Urothelium cell line (cell line): Measurements from ENCODE around the gene SCAMP2.
A peak's percentile ranks its signal among the peaks of the same experiment; 100 is the strongest.

Experiments used
- DNase-seq: peaks from one replicate; pipeline ENCODE4 v3.0.0; 2011; ENCODE audit warnings: low spot score, mixed read lengths
- FAIRE-seq: peaks from 2 replicates; lab custom pipeline; 2011; peaks lifted over from hg19 to GRCh38; lab: Jason Lieb, UNC

SCAMP2 gene

DNA sequence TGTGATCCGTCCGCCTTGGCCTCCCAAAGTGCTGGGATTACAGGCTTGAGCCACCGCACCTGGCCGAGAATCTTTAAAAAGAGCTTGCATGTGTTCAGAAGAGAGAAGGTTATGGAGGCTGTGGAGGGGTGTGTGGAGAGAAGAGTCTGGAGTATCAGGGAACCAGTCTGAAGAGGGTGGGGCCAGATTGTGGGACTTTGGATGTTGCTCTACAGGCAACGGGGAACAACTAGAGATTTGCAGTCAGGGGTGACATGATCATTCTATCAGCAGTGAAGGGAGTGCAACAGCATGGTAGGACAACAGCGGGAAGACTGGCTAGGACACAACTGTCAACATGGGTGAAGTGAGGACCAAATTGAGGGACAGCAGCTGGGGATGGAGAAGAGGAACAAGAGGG lies 8.9 kb downstream of the SCAMP2 start:
- DNase-seq (no peak), FAIRE-seq (no peak)

DNA sequence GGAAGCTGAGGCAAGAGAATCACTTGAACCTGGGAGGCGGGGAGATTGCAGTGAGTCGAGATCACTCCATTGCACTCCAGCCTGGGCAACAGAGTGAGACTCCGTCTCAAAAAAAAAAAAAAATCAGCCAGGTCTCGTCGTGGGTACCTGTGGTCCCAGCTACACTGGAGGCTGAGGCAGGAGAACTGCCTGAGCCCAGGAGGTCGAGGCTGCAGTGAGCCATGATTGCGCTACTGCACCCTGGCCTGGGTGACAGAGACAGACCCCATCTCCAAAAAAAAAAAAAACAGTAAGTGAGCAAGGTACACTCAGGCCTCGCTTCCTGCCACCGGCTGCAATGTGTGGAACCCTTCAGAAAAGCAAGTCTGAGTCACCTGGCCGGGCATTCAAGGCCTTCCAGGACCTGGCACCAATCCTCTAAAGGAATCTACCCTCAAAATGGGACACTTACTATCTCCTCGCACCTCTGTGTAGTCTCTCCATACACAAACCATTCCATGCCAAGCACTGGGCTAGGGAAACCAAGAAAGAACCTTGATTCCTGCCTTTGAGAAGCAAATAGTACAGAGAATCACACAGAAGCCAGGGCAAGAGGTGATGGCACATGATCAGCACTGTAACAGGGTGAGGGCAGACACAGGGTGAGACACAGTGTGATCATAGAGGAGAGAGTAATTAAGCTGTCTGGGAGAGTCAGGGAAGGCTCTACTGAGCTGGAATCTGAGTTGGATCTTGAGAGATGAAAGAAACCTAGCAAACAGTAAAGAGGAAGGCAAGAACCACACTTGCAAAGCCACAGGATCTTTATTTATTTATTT lies 9.7 kb downstream of the SCAMP2 start:
- DNase-seq (no peak), FAIRE-seq (no peak)

DNA sequence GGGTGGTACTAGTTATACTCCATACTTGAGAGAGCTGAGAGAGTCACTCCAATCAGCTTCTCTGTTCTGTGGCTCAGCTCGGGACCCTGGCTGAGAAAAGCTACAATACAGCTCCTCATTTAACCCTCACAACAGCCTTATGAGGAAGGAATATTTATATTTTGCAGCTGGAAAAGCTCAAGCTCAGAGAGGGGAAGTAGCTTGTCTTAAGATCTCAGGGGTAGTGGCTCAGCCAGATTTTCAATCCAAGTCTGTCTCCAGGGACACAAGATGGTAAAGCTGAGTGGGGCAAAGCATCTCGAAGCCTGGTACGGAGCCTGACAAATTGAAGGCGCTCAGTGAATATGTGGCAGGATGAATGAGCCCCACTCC lies 14.8 kb downstream of the SCAMP2 start:
- FAIRE-seq (no peak), DNase-seq (no peak)

DNA sequence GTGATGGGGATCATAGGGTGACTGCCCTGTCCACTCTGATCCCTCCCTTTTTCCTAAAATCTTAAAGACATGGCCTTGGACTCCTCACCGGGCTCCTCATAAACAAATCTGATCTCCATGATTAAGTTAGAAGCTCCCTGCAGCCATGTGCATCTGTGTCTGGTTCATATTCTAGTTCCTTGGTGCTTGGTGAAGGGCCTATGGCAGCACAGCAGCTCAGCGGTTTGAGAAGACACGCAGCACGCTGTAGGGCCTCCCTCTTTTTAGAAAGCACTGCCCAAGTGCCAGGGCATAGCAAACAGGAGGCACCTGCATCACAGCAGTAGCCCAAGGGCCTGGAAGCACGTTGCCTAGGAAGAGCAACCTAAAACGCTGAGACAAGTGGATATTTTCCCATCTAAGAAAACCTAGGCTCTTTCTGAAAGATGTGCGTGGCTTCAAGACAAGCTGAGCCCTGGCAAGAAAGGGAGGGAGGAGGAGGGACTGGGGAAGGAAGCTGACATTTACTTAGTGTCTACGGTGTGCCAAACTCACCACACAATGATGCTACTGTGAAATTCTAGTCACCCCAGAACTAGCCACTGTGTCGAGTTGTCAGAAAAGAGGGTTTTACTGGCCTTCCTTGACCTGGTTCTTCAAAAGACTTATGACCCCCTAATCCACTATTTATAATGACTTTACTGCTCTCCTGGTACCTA lies 15.3 kb downstream of the SCAMP2 start:
- no peak for DNase-seq
- FAIRE-seq: no peak

DNA sequence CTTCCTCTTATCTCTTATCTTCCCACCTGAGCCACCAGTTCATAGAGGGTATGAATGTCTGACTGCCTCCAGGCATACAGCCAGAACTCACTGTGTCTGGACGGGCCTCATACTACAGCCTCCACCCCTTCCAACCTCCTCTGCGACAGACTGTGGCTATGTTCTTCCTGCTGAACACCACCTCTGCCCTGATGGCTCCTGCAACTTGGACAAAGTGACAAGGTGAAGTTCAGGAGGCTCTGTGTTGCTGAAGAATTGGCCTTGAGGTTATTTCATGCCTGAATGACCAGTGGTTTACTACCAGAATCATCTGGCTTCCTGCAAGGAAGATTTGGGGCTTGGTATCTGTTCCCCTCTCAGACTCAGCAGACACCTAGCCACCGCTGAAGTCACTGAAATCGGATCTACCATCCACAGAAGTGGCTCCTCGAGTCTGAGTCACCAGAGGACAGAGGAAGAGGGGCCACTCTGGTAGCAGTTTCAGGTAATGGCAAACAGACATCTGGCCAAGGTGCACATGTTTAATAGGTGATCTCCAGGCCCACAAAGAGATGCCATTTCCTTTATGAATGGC lies 16.0 kb downstream of the SCAMP2 start:
- DNase-seq: no peak
- no peak for FAIRE-seq

DNA sequence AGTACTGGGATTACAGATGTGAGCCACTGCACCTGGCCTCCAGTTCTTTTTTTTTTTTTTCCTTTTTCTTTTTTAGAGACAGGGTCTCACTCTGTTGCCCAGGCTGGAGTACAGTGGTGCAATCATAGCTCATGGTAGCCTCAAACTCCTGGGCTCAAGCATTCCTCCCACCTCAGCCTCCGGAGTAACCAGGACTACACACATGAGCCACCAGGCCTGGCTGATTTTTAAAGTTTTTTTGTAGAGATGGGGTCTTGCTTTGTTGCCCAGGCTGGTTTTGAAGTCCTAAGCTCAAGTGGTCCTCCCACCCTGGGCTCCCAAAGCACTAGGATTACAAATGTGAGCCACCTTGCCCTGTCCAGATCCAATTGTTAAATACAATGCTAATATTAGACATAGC lies 16.6 kb downstream of the SCAMP2 start:
- DNase-seq (no peak), FAIRE-seq (no peak)

DNA sequence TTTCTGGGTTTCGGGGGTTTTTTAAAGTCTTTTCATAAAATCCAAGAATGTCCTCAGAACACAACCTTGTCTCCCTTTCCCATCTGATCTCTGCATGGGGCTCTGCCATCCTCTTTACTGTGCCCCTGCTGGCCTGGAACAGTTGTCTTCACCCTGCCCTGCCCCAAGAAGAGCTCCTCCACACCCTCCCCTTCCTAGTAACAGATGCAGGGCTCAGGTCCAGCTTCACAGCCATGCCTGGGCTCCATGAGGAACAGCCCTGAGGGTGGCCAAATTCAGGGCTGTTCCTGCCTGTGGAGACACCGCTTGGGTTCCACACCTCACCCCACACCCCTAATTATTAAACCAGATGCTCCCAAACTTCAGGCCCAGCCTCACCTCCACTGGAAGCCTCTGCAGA lies 17.3 kb downstream of the SCAMP2 start:
- no peak for FAIRE-seq
- no peak for DNase-seq

DNA sequence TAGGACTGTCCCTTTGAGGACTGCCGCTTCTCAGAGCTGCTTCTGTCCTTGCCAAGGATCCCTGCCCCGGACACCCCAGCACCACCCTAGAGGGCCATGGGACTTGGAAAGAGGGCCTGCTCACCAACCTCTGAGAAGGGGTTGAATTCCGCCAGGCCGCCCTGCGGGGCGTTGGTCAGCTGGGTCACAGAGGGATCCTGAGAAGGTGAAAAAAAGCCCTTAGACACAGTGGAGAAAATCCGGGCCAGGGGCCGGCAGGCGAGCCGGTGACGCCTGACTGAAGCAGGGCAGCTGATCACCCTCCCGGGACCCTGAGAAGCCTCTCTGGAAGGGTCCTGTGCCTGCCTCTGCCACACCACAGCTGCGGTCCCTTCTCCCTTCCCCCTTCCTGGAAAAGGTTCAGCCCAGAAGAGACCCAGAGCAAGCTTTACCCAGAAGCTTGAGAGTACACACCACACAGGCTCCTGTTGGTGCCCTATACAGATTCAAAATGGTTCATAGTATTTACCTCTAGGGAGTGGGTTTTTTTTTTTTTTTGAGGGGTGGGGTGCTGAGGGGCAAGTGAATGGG lies 18.6 kb downstream of the SCAMP2 start:
- no peak for DNase-seq
- no peak for FAIRE-seq

DNA sequence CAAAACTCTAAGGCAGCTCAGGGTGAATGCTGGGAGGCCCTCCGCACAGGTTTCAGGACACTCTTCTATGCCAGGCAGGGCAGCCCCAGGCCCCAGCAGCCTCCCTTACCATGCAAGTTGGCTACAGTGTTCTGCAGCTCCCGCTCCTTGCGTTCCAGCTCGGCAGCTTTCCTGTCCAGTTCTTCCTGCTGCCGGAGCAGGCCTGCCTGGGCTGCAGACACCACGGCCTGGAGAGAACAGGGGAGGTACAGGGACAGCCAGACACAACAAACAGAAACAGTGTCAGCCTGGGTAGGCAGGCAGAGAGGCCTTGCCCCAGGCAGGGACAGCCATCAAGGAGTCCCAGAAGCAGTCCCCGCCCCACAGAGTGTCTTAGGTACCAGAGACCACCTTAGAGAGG lies 21.2 kb downstream of the SCAMP2 start:
- no peak for FAIRE-seq

DNA sequence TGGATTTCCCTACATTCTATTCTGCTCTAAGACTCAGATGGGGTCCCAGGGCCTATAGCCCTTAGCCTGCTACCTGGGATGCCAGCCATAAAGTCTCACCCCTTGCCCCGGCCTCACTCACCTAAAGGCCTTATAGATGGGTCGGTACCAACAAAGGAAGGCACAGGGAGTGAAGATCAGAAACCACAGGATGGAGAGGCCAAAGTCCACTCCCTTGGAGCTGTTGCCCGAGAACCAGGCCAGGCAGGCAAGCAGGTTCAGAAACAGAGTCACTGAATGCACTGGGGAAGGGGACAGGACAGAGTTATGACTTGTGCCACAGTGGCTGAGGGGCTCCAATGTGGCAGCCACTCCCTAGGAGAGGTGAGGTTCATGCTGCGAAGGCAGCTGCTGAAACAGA lies 22.8 kb downstream of the SCAMP2 start:
- DNase-seq (no peak), FAIRE-seq (no peak)

More for the DNA sequence above, 21.2 kb downstream of the SCAMP2 start:
- DNase-seq: no peak

DNA sequence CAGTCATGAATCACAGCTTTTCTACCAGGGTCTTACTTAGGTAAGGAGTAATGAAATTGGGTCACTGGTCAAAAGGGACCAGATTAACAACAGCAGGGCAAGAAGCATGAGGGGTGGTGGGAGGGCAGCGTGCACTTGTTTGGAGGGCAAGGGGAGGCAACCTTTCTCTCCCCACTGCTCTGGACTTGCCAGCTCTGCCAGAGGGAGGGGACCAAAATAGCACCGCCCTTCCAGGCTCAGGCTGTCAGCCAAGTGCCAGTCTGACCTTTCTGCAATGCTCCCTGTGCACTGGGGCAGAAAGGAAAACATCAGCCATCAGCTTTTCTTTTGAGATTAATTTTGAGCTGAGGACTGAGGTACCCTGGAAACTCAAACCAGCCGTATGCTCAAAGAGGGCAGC lies 25.7 kb downstream of the SCAMP2 start:
- no peak for FAIRE-seq

DNA sequence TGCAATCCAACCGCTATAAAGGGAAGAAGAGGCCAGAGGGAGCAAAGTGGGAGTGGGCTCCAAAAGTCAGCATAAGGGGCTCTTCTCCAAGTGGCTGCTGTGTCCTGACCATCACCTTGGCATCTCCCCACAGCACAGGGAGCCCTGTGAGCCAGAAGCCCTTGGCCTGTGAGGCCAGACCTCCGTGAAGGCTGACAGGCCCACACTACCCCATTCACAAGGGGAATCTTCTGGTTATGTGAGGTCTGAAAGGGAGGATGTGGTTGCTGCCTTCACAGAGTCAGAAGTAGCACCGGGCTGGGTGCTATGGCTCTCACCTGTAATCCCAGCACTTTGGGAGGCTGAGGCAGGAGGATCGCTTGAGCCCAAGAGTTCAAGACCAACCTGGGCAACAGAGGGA lies 27.6 kb downstream of the SCAMP2 start:
- FAIRE-seq: no peak
- no peak for DNase-seq

More for the DNA sequence above, 25.7 kb downstream of the SCAMP2 start:
- DNase-seq: no peak

DNA sequence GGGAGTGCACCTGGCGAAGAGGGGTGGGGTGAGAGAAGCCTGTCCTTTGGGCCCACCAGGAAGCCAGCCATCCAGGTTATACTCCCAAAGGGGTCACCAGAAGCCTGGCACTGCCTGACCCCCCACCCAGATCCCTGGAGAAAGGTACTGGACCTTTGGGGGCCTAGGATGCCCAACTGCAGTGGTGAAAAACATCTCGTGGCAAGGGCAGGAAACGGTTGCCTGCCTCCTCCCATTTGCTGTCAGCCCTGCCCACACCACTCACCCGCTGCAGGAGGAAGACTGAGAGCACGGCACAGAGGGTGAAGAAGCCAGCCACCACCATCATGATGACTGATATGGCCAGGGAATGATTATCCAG lies 28.0 kb downstream of the SCAMP2 start:
- DNase-seq (no peak), FAIRE-seq (no peak)

DNA sequence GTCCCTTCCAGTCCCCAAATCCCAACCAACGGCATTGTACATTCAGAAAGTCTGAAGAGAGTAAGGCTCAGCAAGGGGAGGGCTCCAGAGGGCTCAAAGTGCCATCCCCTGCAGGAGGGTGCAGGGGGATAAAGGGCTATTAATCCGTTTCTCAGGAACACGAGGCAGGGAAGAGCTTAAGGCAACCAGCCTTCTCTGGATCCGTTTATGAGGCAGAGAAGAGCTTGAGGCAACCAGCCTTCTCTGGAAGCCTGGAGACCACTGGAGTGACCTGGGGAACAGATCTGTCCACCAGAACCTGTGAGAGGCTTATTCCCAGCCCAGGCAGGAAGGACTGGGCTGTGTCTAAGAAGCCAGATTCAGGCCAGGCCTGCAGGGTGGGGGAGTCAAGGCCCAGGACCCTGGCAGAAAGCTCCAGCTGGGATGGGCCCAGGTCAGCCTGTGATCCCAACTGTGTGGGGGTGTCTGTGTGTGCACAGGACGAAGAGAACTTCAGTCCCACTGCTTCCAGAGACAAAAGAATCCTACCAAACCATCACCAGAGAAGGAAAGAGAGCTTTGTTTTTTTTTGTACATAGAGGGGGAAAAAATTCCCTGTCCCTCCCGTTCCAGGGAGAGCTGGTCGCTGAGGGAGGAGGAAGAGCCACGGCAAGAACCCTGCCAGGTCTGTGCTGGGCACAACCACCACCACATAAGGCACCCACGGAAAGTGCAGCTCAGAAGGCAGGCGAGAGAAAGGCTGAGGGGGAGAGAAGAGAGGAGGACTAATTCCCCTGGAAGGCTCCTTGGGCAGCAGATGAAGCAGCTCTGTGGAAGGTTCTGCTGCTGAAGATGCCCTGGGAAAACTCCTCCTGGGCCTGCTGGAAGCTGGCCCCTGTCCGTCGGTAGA lies 28.6 kb downstream of the SCAMP2 start:
- DNase-seq (no peak), FAIRE-seq (no peak)

DNA sequence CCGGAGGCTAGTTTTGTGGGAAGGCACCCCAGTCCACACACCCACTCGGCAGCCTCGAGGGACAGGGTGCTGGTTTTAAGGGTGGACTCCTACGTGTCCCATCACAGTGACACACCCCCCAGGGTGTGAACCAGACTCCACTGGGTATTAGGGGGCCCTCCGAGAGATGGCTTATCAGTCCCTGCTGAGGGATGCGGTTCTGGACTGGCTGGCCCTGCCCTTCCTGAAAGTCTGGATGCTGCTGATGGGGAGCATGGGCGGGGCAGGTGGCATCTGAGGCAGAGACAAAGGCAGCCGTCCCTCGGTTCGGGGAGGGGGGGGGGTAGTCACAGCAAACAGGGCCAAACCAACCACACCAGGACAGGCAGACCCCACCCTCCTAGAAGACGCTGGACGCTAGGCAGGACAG lies 29.3 kb downstream of the SCAMP2 start:
- DNase-seq (no peak), FAIRE-seq (no peak)

DNA sequence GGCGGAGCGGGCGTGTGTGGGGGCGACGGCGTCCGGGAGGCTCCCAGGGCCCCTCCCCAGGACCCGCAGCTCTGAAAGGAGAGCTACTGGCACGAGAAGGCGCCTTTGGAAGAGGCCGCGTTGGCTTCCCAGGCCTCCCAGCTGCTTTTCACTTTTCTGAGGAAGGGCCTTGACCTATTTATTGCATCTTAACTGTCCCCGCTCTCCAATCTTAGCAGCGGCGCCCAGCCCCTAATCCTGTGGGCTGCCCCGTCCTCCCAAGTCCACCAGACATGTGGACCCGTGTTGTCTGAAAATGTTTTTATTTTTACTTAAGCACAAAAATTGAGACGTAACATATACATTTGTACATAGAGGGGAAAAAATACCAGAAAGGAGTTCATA lies 29.7 kb downstream of the SCAMP2 start:
- no peak for FAIRE-seq
- DNase-seq: no peak

DNA sequence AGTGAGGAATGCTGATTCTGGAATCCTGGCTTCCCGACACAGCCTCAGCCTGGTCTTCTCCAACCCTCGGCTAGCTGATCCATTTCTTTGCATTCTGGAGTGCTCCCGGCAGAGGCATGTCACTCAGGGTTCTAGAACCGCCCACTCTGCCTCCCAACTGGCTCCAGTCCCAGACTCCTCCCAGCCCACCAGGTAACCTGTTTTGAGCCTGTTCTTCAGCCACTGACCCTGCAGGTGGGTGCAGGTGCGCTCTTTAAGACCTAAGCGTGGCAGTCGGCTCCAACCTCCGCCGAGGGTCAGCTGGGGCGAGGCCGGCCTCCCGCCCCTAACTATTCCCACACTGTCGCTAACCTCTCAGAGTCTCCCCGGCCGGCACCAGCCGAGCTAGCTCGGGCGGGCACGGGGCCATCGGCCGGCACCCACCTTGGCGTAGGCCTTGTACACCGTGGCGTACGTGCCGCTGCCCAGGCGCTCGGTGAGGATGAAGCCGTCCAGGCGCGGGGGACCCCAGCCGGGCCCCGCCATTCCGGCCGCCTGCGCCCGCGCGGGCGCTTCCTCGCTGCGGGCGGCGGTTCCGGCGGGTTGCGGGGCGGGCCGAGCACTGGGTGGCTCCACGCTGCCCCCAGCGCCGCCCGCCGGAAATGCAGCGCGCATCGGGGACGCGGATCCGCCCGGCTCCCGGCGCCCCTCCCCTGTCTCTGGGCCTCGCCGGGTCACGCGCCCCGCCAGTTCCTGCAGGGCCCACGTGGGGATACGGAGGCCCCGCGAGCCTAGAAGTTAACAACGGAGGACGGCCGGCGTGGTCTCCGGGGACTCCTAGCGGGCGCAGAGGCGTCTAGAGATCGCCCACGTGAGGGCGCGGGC lies 30.4 kb downstream of the SCAMP2 start, which contains the start of gene ULK3:
ULK3 (minus strand) TSS at position 576 of the 864 bp plus-strand sequence; CDS start at position 525, 51 bp downstream.
- FAIRE-seq (no peak), DNase-seq (peak; percentile 95)

DNA sequence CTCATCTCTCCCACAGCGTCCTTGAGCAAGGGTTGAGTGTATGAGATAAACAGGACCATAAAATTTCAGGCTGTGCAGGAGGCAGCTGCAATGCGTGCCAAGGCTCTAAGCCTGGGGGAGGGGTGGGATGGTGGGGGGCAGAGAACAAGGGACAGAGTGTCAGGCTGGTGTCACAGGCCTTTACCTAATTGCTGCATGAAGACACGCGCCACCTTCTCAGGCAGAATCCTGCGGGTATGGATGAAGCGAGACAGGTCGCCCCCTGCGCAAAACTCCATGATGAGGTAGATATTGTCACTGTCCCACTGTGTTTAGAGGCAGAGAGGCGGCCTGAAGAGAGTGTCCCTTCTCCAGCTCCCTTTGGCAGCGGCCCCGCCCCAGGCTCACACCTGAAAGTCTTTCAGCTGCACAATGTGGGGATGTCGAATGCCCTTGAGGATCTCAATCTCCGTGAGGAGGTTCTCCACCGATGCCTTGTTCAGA lies 31.2 kb downstream of the SCAMP2 start:
- FAIRE-seq (no peak), DNase-seq (no peak)

DNA sequence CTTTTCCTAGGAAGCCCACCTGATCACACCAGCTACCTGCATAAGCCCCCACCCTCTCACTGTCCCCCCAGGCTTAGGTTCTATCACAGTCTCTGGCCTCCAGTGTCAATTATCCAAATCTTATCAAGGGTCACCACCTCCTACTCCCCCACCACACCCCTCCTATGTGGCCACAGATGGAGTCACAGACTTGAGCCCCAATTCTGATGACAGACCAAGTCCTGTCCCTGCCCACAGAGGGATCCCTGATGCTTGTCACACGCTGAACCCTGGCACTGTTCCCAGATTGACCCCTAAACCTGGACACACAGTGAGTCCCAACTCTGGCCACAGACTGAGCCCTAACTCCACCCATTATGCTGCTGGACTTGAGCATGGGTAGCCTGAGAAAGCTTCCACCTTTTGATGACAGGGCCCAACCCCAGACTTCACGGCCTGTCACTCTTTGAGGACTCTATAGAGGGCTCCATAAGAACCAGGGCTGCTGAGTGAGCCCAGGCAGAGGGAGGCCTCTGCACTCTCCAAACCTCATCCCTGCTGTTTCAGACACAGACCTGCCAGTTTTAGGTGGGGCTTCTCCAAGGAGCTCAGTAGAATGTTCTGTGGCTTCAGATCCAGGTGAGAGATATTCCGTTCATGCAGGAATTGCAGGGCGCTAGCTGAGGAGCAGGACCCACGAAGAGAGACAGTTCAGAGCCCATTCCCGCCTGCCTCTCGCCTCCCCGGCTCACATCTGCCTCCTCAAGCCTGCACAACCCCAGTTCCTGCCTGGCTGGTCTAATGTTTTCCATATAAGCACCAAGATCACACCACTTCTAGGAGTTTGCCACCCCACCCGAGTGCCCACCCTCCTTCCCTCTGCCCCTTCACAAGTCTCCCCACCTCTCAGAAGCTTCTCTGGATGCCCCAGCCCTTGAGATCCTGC lies 32.1 kb downstream of the SCAMP2 start:
- FAIRE-seq (no peak), DNase-seq (no peak)
